ENCODE measurements around the gene LRRC45.
"Not testable (repeated sequence)": the region's sequence is repeated elsewhere in the genome, so short reads cannot be mapped to it uniquely, and the experiment has no call there.

LRRC45 gene

DNA sequence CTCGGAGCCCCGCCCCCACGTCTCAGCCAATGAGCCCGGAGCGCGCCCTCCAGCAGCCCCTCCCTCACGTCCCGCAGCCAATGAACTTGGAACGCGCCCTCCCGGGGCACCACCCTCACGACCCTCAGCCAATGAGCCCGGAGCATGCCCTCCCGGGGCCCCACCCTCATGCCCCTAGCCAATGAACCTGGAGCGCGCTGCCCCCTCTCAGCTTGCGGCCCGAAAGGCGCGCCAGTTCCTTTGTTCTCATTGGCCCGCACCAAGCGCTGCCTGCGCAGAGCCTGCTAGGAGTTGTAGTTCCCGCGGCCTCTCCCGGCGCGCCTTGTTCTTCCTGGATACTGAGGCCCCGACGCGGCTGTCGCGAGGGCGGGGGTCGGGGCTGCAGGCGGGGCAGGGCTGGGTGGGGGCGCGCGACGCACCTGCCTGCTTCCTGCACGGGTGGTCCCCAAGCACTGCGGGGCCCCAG is at the start of gene LRRC45:
Gene LRRC45 (plus strand): TSS at position 325 of the 466 bp plus-strand sequence. CDS start 339 bp downstream, outside the sequence.
- DNase-seq (ENCODE audit: low spot score), result peak; percentile 100
- Mint-ChIP-seq H3K27me3 (ENCODE audit: low read depth) (no peaks in the 10 kb centered on the region), H3K4me3 (peak within 1 kb of the TSS; percentile 89), H3K27ac (peak within 1 kb of the TSS; percentile 45), H3K9me3 (no peaks in the 10 kb centered on the region), H3K36me3 (ENCODE audit: low read depth) (peaks cover 5% of the 10 kb centered on the region), H3K4me1 (ENCODE audit: low read depth) (peaks cover 21% of the 10 kb centered on the region)

DNA sequence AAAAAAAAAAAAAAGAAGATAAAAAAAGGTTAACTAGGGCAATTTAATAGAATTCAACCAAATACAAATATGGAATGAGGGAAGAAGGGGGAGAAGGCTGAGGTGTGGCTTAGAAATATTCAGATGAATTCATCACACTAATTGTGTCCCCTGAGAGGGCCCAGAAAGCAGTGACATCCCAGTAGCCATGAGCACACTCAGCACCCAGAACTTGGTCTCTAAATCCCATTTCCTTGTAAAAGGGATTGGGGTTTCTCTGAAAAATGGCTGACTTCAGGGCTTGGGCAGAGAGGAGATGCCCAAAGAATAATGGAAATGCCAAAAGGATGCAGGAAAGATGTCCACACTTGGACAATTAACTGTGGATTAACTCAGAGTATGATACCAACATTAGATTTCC is 49.7 kb upstream of the LRRC45 start:
- no peak for DNase-seq (ENCODE audit: low spot score)
- peaks cover 5% of the 10 kb centered on the region for H3K4me1 Mint-ChIP-seq (ENCODE audit: low read depth)
- H3K4me3 Mint-ChIP-seq, result no peak overlapping the region
- peaks cover 4% of the 10 kb centered on the region for H3K9me3 Mint-ChIP-seq
- no peaks in the 10 kb centered on the region for H3K36me3 Mint-ChIP-seq (ENCODE audit: low read depth)
- H3K27ac Mint-ChIP-seq, result no peak overlapping the region
- H3K27me3 Mint-ChIP-seq (ENCODE audit: low read depth), result peaks cover 11% of the 10 kb centered on the region

DNA sequence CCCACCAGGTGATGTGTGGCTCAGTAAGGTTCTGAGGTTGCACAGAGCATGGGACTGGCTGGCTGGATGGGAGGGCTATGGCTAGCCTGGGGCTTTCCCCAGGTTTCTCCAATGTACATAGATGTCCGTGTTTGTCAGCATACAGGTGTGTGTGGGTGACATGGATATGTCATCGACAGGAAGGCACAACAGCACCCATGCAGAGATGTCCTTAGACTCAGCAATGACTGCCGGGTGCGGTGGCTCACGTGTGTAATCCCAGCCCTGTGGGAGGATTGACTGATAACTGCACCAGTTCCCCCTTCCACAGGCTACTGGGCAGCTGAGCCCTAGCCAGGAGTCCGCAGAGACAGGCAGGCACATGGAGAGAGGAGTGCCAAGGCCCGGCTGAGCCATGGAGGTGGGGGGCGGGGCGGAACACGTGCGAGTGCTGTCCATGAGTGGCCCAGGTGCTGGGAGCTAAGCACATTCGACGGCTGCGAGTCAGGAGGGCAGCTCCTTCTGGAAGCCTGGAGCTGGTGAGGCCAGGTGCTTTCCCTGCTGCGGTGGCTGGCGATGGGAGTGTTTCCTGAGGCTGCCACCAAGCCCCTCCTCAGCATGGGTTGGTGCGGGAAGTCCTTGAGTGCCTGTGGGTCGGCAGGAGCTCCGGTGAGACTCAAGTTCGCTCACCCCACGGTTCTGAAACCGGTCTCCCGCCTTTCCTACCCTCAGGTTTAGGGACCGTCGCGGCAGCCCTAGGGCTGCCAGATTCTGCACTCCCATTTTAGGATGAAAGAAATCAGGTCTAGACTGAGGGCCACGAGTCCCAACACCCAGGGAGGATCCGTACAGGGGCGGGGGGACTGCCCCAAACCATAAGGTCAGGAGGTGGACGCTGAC is 46.5 kb upstream of the LRRC45 start:
- Mint-ChIP-seq H3K27ac (peak overlapping the region; percentile 98), H3K4me1 (ENCODE audit: low read depth) (peaks cover 22% of the 10 kb centered on the region), H3K9me3 (peaks cover 4% of the 10 kb centered on the region), H3K36me3 (ENCODE audit: low read depth) (peaks cover 10% of the 10 kb centered on the region), H3K4me3 (peak overlapping the region; percentile 98), H3K27me3 (ENCODE audit: low read depth) (peaks cover 11% of the 10 kb centered on the region)
- peak; percentile 27 for DNase-seq (ENCODE audit: low spot score)

DNA sequence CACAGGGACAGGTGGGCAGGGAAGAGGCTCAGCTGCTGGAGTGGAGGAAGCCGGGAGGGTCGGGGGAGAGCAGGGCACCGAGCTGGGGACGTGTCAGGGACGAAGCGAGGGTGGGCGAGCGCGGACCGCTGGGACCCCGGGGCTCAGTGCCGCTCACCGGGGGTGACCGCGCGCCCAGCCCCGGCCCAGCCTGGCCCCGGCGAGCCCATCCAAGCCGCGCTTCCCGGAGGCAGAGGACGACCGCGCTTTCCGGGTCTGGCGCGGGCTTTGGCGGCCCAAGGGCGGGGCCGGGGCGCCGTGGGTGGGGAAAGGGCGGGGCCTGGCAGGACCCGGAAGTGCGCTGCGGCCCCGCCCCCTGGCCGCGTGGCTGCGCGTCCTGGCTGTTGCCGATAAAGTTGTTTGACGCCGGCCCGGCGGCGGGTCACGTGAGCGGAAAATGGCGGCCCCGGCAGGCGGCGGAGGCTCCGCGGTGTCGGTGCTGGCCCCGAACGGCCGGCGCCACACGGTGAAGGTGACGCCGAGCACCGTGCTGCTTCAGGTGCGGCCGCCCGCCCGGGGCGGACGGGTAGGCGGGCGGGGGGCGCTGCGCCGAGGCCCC is 45.8 kb upstream of the LRRC45 start, which contains the start of gene ASPSCR1:
Gene ASPSCR1 (plus strand): TSS at position 419 of the 598 bp plus-strand sequence. CDS start 18 bp downstream, at position 437.
- Mint-ChIP-seq H3K4me3 (peak within 1 kb of the TSS; percentile 98), H3K27ac (peak within 1 kb of the TSS; percentile 98), H3K27me3 (ENCODE audit: low read depth) (peaks cover 11% of the 10 kb centered on the region), H3K4me1 (ENCODE audit: low read depth) (peaks cover 22% of the 10 kb centered on the region), H3K9me3 (peaks cover 4% of the 10 kb centered on the region), H3K36me3 (ENCODE audit: low read depth) (peaks cover 10% of the 10 kb centered on the region)
- DNase-seq (ENCODE audit: low spot score), result peak; percentile 88

DNA sequence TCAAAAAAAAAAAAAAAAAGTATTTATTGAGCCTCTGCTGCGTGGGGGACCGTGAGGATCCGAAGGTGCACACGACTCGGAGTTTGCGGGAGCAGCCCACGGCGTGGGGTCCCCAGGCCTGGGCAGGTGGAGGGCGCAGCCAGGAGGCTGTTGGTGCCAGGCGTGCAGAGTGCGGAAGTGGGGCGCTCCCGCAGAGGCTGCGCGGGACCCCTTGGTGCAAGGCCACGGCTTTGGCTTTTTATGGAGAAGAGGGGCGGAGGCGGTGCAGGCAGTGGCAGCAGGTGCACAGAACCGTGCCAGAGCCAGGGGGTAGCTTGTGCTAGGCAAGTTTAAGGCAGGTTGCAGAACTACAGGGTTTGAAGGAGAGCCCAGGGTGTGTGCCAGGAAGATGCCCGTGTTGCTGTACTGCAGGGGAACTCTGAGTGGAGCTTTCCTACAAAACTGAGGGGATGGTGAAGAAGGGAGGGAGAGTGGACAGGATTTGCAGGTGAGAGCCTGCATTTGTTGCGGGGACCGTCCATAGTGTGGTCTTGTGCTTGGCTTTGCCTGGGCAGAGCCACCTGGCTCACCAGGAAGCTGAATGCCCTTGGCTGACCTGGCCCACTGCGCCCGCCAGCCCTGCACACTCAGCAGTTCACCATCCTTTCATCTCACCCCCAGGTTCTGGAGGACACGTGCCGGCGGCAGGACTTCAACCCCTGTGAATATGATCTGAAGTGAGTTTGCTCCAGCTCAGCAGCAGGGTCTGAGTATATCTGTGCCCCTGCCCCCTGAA is 44.4 kb upstream of the LRRC45 start:
- DNase-seq (ENCODE audit: low spot score), result no peak
- Mint-ChIP-seq H3K4me1 (ENCODE audit: low read depth) (peaks cover 22% of the 10 kb centered on the region), H3K27ac (peak overlapping the region; percentile 58), H3K27me3 (ENCODE audit: low read depth) (peaks cover 9% of the 10 kb centered on the region), H3K36me3 (ENCODE audit: low read depth) (peaks cover 10% of the 10 kb centered on the region), H3K9me3 (peaks cover 4% of the 10 kb centered on the region), H3K4me3 (peak overlapping the region; percentile 59)

DNA sequence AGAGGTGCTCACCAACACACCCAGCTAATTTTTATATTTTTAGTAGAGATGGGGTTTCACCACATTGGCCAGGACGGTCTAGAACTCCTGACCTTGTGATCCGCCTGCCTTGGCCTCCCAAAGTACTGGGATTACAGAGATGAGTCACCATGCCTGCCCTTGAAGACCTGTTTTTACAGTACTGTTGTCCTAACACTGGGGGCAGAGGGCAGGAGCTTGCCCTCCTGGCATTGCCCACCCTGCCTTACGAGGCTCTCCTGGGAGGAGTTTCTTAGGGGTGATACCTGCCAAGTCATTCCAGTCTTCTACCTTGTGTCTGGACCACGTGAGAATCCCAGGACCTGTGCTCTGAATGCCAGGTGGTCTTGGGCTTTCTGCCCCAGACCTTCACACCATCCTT is 43.0 kb upstream of the LRRC45 start:
- Mint-ChIP-seq H3K4me1 (ENCODE audit: low read depth) (peaks cover 24% of the 10 kb centered on the region), H3K27me3 (ENCODE audit: low read depth) (peaks cover 3% of the 10 kb centered on the region), H3K36me3 (ENCODE audit: low read depth) (peaks cover 13% of the 10 kb centered on the region), H3K27ac (no peak overlapping the region), H3K9me3 (peaks cover under 1% of the 10 kb centered on the region), H3K4me3 (peak overlapping the region; percentile 24)
- DNase-seq (ENCODE audit: low spot score), result no peak

DNA sequence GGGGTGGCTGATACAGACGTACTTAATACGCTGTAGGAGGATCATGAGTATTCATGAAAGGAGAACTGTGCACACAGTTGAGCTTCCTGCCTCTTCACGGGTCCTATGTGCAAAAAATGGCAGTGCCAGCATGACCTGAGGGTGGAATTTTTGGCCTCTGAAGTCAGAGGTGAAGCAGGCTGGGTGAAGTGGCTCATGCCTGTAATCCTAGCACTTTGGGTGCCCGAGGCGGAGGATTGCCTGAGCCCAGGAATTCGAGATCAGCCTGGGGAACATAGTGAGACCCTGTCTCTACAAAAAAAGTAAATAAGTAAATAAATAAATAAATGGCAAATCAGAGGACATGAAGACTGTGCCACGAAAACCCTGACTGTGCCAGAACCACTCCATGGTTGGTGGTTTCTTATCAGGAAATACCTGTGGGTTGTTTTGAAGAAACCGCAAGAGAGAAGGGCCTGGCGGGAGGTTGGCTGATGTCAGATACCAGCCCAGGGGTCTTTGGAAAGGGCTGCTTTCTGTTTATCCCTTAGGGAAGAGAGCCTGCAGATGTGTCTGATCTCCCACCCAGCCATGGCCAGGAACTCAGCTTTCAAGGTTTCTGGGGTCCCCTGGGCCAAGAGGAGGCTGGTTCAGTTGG is 42.3 kb upstream of the LRRC45 start:
- Mint-ChIP-seq H3K9me3 (no peaks in the 10 kb centered on the region), H3K27ac (no peak overlapping the region), H3K27me3 (ENCODE audit: low read depth) (peaks cover 3% of the 10 kb centered on the region), H3K4me3 (no peak overlapping the region), H3K4me1 (ENCODE audit: low read depth) (peaks cover 24% of the 10 kb centered on the region), H3K36me3 (ENCODE audit: low read depth) (peaks cover 18% of the 10 kb centered on the region)
- no peak for DNase-seq (ENCODE audit: low spot score)

DNA sequence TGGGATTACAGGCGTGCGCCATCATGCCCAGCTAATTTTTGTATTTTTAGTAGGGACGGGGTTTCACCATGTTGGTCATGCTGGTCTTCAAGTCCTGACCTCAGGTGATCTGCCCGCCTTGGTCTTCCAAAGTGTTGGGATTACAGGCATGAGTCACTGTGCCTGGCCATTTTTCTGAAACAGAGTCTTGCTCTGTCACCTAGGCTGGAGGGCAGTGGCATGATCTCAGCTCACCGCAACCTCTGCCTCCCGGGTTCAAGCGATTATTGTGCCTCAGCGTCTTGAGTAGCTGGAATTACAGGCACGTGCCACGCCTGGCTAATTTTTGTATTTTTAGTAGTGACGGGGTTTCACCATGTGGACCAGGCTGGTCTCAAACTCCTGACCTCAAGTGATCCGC is 41.6 kb upstream of the LRRC45 start:
- H3K9me3 Mint-ChIP-seq; H3K27me3 Mint-ChIP-seq (ENCODE audit: low read depth); H3K4me3 Mint-ChIP-seq; H3K27ac Mint-ChIP-seq; DNase-seq (ENCODE audit: low spot score): not testable (repeated sequence)
- Mint-ChIP-seq H3K4me1 (ENCODE audit: low read depth) (peaks cover 21% of the 10 kb centered on the region), H3K36me3 (ENCODE audit: low read depth) (peaks cover 24% of the 10 kb centered on the region)

DNA sequence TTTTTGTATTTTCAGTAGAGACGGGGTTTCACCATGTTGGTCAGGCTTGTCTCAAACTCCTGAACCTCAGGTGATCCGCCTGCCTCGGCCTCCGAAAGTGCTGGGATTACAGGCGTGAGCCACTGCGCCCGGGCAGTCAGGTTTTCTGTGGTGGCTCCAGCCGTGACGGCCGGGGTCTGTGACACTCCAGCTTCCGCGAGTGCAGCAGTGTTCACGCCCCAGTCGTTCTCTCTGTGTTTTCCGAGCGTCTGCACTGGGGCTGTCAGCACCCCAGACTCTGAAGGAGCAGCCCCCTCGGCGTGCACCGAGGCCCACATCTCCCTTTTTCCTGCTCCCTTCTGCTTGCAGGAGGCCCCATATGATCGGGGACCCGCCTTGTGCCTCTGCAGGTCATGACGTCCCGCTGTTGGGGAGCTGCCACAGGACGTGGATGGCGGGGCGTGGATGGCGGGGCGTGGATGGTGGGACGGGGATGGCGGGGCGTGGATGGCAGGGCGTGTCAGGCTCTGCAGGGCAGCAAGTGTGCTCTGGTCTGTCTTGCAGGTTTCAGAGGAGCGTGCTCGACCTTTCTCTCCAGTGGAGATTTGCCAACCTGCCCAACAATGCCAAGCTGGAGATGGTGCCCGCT is 40.0 kb upstream of the LRRC45 start:
- Mint-ChIP-seq H3K4me1 (ENCODE audit: low read depth) (peaks cover 19% of the 10 kb centered on the region), H3K9me3 (no peaks in the 10 kb centered on the region), H3K36me3 (ENCODE audit: low read depth) (peaks cover 27% of the 10 kb centered on the region), H3K27me3 (ENCODE audit: low read depth) (no peaks in the 10 kb centered on the region), H3K27ac (no peak overlapping the region), H3K4me3 (no peak overlapping the region)
- DNase-seq (ENCODE audit: low spot score), result no peak

DNA sequence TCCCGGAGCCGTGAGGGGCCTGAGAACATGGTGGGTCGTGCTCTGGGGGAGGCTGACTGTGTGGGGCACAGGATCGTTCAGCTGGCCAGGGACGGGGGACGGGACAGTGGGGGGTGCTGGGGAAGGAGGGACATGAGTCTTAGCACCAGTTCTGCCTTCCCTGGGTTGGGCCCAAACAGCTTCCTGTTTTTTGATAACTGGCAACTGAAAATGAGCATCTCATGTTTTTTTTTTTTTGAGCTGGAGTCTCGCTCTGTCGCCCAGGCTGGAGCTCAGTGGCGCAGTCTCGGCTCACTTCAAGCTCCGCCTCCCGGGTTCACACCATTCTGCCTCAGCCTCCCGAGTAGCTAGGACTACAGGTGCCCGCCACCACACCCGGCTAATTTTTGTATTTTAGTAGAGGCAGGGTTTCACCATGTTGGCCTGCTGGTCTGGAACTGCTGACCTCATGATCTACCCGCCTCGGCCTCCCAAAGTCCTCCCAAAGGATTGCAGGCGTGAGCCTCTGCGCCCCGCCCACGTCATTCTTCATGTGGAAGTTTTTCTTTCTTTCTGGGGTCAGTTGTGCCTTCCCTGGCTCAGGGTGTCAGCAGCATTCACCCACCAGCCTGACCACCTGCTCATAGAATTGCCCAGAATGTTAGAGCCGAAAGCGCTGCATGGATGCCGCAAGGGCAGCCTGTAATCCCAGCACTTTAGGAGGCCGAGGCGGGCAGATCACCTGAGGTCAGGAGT is 39.3 kb upstream of the LRRC45 start:
- Mint-ChIP-seq H3K4me1 (ENCODE audit: low read depth) (peaks cover 18% of the 10 kb centered on the region), H3K27me3 (ENCODE audit: low read depth) (no peaks in the 10 kb centered on the region), H3K9me3 (no peaks in the 10 kb centered on the region), H3K36me3 (ENCODE audit: low read depth) (peaks cover 27% of the 10 kb centered on the region), H3K27ac (no peak overlapping the region), H3K4me3 (no peak overlapping the region)
- no peak for DNase-seq (ENCODE audit: low spot score)

DNA sequence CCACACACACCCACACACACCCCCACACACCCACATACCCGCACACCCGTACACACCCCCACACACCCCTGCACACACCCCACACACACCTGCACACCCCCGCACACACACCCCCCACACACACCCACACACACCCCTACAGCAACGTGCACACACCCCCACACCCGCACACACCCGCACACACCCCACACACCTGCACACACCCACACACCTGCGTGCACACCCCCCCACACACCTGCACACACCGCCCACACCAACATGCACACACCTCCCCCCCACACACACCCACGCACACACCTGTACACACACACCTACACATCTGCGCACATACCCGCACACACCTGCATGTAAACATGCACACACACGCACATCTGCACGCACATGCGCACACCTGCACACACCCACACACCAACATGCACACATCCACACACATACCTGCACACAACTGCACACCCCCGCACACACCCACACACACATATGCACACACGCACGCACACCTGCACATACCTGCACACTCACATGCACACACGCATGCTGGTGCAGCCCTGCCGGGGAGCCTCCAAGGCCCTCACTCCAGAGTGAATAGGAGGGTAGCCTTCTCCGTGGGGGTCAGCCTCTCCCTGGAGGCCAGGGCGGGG is 38.2 kb upstream of the LRRC45 start:
- H3K4me3 Mint-ChIP-seq, result no peak overlapping the region
- no peak overlapping the region for H3K27ac Mint-ChIP-seq
- peaks cover 21% of the 10 kb centered on the region for H3K36me3 Mint-ChIP-seq (ENCODE audit: low read depth)
- no peak for DNase-seq (ENCODE audit: low spot score)
- H3K9me3 Mint-ChIP-seq, result no peaks in the 10 kb centered on the region
- no peaks in the 10 kb centered on the region for H3K27me3 Mint-ChIP-seq (ENCODE audit: low read depth)
- H3K4me1 Mint-ChIP-seq (ENCODE audit: low read depth), result peaks cover 12% of the 10 kb centered on the region

DNA sequence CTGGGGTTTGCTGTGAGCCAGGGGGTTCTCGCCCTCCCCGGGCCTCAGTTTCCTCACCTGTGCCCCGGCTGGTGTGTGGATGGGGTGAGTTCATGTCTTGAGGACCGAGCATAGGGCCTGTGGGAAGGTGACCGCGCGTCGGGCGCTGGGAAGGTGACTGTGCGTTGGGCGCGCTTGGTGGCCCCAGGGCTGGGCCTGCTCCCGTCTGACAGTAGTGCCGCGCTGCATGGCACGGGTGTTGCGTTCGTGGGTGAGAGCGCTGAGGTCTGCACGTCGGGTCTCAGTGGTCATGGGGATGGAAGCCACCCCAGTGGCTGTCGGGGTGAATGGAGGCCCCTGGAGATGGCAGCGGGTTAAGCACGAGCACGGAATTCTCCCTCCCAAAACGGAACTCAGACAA is 36.5 kb upstream of the LRRC45 start:
- Mint-ChIP-seq H3K27ac (no peak overlapping the region), H3K9me3 (no peaks in the 10 kb centered on the region), H3K27me3 (ENCODE audit: low read depth) (no peaks in the 10 kb centered on the region), H3K36me3 (ENCODE audit: low read depth) (peaks cover 16% of the 10 kb centered on the region), H3K4me1 (ENCODE audit: low read depth) (peaks cover 2% of the 10 kb centered on the region), H3K4me3 (no peak overlapping the region)
- no peak for DNase-seq (ENCODE audit: low spot score)
